Hepatocyte (in vitro differentiated cells): ENCODE measurements around the gene FOXC2. TPM values are rescaled to one million over a fixed set of nuclear protein-coding genes. Genes with fewer than 3 reads are reported as not detected.

ENCODE experiments used
- DNase-seq: peaks from one replicate; pipeline ENCODE4 v3.0.0-alpha.2; 2016; ENCODE audit warnings: low spot score
- H2AFZ ChIP-seq: fragments of 200-600 bp; sonication (generic); 2 replicates; pipeline ENCODE4 v1.6.0; 2016; ENCODE audit warnings: antibody characterized with exemption, mild to moderate bottlenecking
- H3K27ac ChIP-seq: fragments of 200-600 bp; sonication (generic); 2 replicates; pipeline ENCODE4 v1.5.1; 2016; ENCODE audit warnings: mild to moderate bottlenecking
- H3K27me3 ChIP-seq: fragments of 200-600 bp; sonication (generic); 2 replicates; pipeline ENCODE4 v1.6.1; 2016
- H3K36me3 ChIP-seq: fragments of 200-600 bp; sonication (generic); replicated peaks from 2 replicates; pipeline ENCODE4 v1.5.1; 2016; ENCODE audit warnings: low read depth; ENCODE audit not compliant: insufficient read depth
- H3K4me1 ChIP-seq: fragments of 200-600 bp; sonication (generic); 2 replicates; pipeline ENCODE4 v1.5.1; 2016; ENCODE audit warnings: mild to moderate bottlenecking, moderate library complexity; ENCODE audit not compliant: insufficient read depth
- H3K4me2 ChIP-seq: fragments of 200-600 bp; sonication (generic); 2 replicates; pipeline ENCODE4 v1.6.0; 2016
- H3K4me3 ChIP-seq: fragments of 200-600 bp; sonication (generic); 2 replicates; pipeline ENCODE4 v1.5.1; 2016; ENCODE audit warnings: mild to moderate bottlenecking
- H3K79me2 ChIP-seq: fragments of 200-600 bp; sonication (generic); 2 replicates; pipeline ENCODE4 v1.6.0; 2017; ENCODE audit warnings: mild to moderate bottlenecking
- H3K9me2 ChIP-seq: fragments of 200-600 bp; sonication (generic); replicated peaks from 2 replicates; pipeline ENCODE4 v1.6.0; 2017; ENCODE audit warnings: mild to moderate bottlenecking; ENCODE audit not compliant: insufficient read depth
- H3K9me3 ChIP-seq: fragments of 200-600 bp; sonication (generic); 2 replicates; pipeline ENCODE4 v1.5.1; 2016; ENCODE audit warnings: low read depth, mild to moderate bottlenecking
- H4K20me1 ChIP-seq: fragments of 200-600 bp; sonication (generic); 2 replicates; pipeline ENCODE4 v1.6.0; 2016; ENCODE audit warnings: mild to moderate bottlenecking; ENCODE audit not compliant: insufficient read depth, poor library complexity, severe bottlenecking
- CTCF ChIP-seq: fragments of 200-600 bp; sonication (generic); IDR thresholded peaks from 2 replicates; pipeline ENCODE4 v1.5.1; 2016; ENCODE audit warnings: antibody characterized with exemption, mild to moderate bottlenecking; ENCODE audit not compliant: poor library complexity
- EZH2 ChIP-seq: fragments of 200-600 bp; sonication (generic); IDR thresholded peaks from 2 replicates; pipeline ENCODE4 v1.6.1; 2016; ENCODE audit warnings: antibody characterized with exemption, mild to moderate bottlenecking, borderline replicate concordance
- EZH2phosphoT487 ChIP-seq: fragments of 200-600 bp; sonication (generic); IDR thresholded peaks from one replicate; pipeline ENCODE4 v1.6.1; 2018; ENCODE audit warnings: antibody characterized with exemption, mild to moderate bottlenecking, low read depth, moderate library complexity; ENCODE audit not compliant: unreplicated experiment, severe bottlenecking
- WGBS: methylation state at CpG from one replicate; pipeline ENCODE4 v1.1.6; 2016; ENCODE audit warnings: low lambda C conversion rate; ENCODE audit errors: missing lambda C conversion rate; 5-methylcytosine and 5-hydroxymethylcytosine counted together
- polyA plus RNA-seq: library from polyadenylated mRNA; unstranded; fragments of >200 nt; fragmentation: Nextera tagmentation; extraction: Ambion mirVana; gene quantifications from 2 replicates; pipeline ENCODE4 v1.2.1, GENCODE V29; 2016
- total RNA-seq: library from RNA; depleted of rRNA; stranded (reverse); fragments of >200 nt; gene quantifications from 2 replicates; pipeline ENCODE4 v1.2.3, GENCODE V29; 2014

FOXC2 gene
- total and polyA plus RNA-seq, 2 experiments from 2014 or later: 0.30 TPM; not detected in 1

DNA sequence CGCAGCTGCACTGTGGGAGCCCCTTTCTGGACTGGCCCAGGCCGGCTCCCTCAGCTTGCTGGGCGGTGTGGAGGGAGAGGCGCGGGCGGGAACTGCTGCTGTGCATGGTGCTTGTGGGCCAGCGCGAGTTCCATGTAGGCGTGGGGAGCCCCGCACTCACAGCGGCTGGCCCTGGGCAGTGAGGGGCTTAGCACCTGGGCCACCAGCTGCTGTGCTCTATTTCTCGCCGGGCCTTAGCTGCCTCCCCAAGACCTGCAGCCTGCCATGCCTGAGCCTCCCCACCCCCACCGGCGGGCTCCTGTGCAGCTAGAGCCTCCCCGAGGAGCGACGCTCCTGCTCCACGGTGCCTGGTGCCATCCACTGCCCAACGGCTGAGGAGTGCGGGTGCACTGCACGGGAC is 13.3 kb upstream of the FOXC2 start:
- no peak overlapping the region for H3K4me3 ChIP-seq
- no peaks in the 10 kb centered on the region for H3K9me2 ChIP-seq
- 98% methylated on average over 21 of the region's 22 CpGs for WGBS
- H3K4me1 ChIP-seq: peaks cover 10% of the 10 kb centered on the region
- H3K27ac ChIP-seq: no peak overlapping the region
- no peak for TF ChIP-seq EZH2
- no peak for TF ChIP-seq CTCF
- no peak overlapping the region for H2AFZ ChIP-seq
- no peak overlapping the region for H3K4me2 ChIP-seq
- H3K27me3 ChIP-seq: no peaks in the 10 kb centered on the region
- no peaks in the 10 kb centered on the region for H4K20me1 ChIP-seq
- no peaks in the 10 kb centered on the region for H3K36me3 ChIP-seq
- no peaks in the 10 kb centered on the region for H3K9me3 ChIP-seq
- DNase-seq: no peak
- H3K79me2 ChIP-seq: peaks cover 11% of the 10 kb centered on the region

- no peaks in the 10 kb centered on the region for H3K36me3 ChIP-seq
- no peak for DNase-seq
- peak overlapping the region; percentile 84 for H3K4me3 ChIP-seq
- WGBS: 6% methylated on average over 10 of the region's 10 CpGs
- peak overlapping the region; percentile 87 for H3K4me2 ChIP-seq
- no peak for TF ChIP-seq EZH2phosphoT487
- no peak for TF ChIP-seq EZH2
- no peak for TF ChIP-seq CTCF
- H3K4me1 ChIP-seq: peaks cover 10% of the 10 kb centered on the region
- no peaks in the 10 kb centered on the region for H3K27me3 ChIP-seq
- peak overlapping the region; percentile 85 for H2AFZ ChIP-seq
- no peaks in the 10 kb centered on the region for H3K9me2 ChIP-seq
- H3K27ac ChIP-seq: peak overlapping the region; percentile 82
- H3K79me2 ChIP-seq: peaks cover 11% of the 10 kb centered on the region
- H4K20me1 ChIP-seq: no peaks in the 10 kb centered on the region
- no peaks in the 10 kb centered on the region for H3K9me3 ChIP-seq
Observed at GRCh38 chr16:86554599-86554916, 12.1 kb upstream of the FOXC2 start.

DNA sequence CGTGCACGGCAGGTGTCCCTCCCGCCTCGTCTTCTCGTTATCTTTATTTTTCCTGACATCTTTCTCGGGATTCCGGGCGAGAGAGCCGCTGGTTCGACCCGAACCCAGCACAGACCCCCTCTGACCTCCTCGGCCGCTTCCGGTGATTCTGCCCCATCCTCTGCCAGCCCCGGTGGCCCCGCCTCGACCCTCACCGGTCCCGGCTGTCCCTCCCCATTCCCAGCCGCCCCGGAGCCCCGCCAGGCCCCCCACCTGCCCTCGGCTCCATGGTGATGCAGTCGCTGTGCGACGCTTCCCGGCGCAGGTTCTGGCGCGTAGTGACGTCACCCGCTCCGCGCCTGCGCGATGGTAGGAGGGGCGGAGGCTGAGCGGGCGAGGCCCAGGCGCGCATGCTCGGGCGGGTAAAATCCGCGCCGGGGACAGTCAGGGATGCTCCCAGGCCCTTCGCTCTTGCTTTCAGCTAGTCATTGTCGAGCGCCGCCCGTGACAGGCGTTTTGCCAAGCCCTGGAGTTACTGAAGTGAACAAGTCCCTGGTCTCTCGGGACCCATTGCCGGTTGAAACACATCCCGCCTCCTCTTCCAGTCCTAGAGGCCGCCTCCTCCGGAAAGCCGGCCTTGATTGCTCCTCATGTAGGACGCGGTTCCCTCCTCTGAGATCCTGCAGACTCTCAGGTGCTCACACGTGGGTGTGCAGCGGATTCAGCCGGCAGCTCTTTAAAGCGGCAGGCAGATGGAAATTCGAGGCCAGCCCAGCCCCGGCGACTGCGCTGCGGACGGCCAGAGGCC is 11.5 kb upstream of the FOXC2 start, which contains the start of gene MTHFSD:
Gene MTHFSD, minus strand, starts transcription at position 319 of the 787 bp plus-strand sequence. Its CDS starts 51 bp downstream, at position 268.
- H2AFZ ChIP-seq: peak within 1 kb of the TSS; percentile 93

More for the DNA sequence above, 11.5 kb upstream of the FOXC2 start, which contains the start of gene MTHFSD:
- 8% methylated on average over 54 of the region's 70 CpGs for WGBS
- H3K9me3 ChIP-seq: no peaks in the 10 kb centered on the region
- peak within 1 kb of the TSS; percentile 84 for H3K4me3 ChIP-seq
- no peaks in the 10 kb centered on the region for H3K36me3 ChIP-seq
- no peaks in the 10 kb centered on the region for H3K9me2 ChIP-seq
- peak within 1 kb of the TSS; percentile 82 for H3K27ac ChIP-seq
- peaks cover 11% of the 10 kb centered on the region for H3K79me2 ChIP-seq
- peak; percentile 96 for DNase-seq
- peak; percentile 7 for TF ChIP-seq CTCF
- no peak for TF ChIP-seq EZH2
- no peak for TF ChIP-seq EZH2phosphoT487
- H4K20me1 ChIP-seq: no peaks in the 10 kb centered on the region
- H3K4me2 ChIP-seq: peak within 1 kb of the TSS; percentile 89
- H3K4me1 ChIP-seq: peaks cover 10% of the 10 kb centered on the region
- H3K27me3 ChIP-seq: no peaks in the 10 kb centered on the region
